ENCODE data around the gene PRPF40A. TPM values are rescaled to one million over a fixed set of nuclear protein-coding genes. Genes with fewer than 3 reads are reported as not detected.

Gene PRPF40A
- total RNA-seq, 1 donor from 2014 or later: 33.8 TPM

GRCh38 chr2:152606941-152607340, 110.3 kb downstream of the PRPF40A start:
- no peak for TF ChIP-seq CTCF (IDR thresholded peaks at IDR 0.05; ENCODE audit: borderline replicate concordance)
- no peak overlapping the region for H3K4me3 ChIP-seq
- peaks cover 9% of the 10 kb centered on the region for H3K4me1 ChIP-seq
- DNase-seq: no peak
- H3K9me3 ChIP-seq (replicated peaks): no peaks in the 10 kb centered on the region
- no peak overlapping the region for H3K27ac ChIP-seq (replicated peaks)
- H3K27me3 ChIP-seq (ENCODE audit: low read depth): no peaks in the 10 kb centered on the region
- H3K36me3 ChIP-seq: no peaks in the 10 kb centered on the region
- intact Hi-C loops (cut with micrococcal nuclease): no loop called here

GRCh38 chr2:152606081-152606480, 111.2 kb downstream of the PRPF40A start:
- H3K27ac ChIP-seq (replicated peaks): no peak overlapping the region
- H3K36me3 ChIP-seq: no peaks in the 10 kb centered on the region
- DNase-seq: no peak
- no peak for TF ChIP-seq CTCF (IDR thresholded peaks at IDR 0.05; ENCODE audit: borderline replicate concordance)
- intact Hi-C loops (cut with micrococcal nuclease): no loop called here
- peaks cover under 1% of the 10 kb centered on the region for H3K4me1 ChIP-seq
- no peaks in the 10 kb centered on the region for H3K27me3 ChIP-seq (ENCODE audit: low read depth)
- H3K9me3 ChIP-seq (replicated peaks): no peaks in the 10 kb centered on the region
- H3K4me3 ChIP-seq: no peak overlapping the region

- DNase-seq: no peak
- intact Hi-C loops (cut with micrococcal nuclease): no loop called here
- Histone ChIP-seq H3K36me3 (no peaks in the 10 kb centered on the region), H3K4me1 (peaks cover 8% of the 10 kb centered on the region), H3K4me3 (no peak overlapping the region), H3K27me3 (ENCODE audit: low read depth) (no peaks in the 10 kb centered on the region), H3K9me3 (replicated peaks) (no peaks in the 10 kb centered on the region), H3K27ac (replicated peaks) (no peak overlapping the region)
- TF ChIP-seq CTCF (IDR thresholded peaks at IDR 0.05; ENCODE audit: borderline replicate concordance): no peak
Measured at GRCh38 chr2:152603166-152603565, 114.1 kb downstream of the PRPF40A start.

- no peak for DNase-seq
- intact Hi-C loops (cut with micrococcal nuclease): no loop called here
- H3K36me3 ChIP-seq: no peaks in the 10 kb centered on the region
- peaks cover 8% of the 10 kb centered on the region for H3K4me1 ChIP-seq
- no peaks in the 10 kb centered on the region for H3K9me3 ChIP-seq (replicated peaks)
- H3K27me3 ChIP-seq (ENCODE audit: low read depth): no peaks in the 10 kb centered on the region
- TF ChIP-seq CTCF (IDR thresholded peaks at IDR 0.05; ENCODE audit: borderline replicate concordance): no peak
- H3K27ac ChIP-seq (replicated peaks): no peak overlapping the region
- no peak overlapping the region for H3K4me3 ChIP-seq
Measured at GRCh38 chr2:152602750-152603149, 114.5 kb downstream of the PRPF40A start.

Other genes starting within 250 kb of the PRPF40A start
- 5.5 TPM for gene ARL6IP6, start 1.2 kb upstream of the PRPF40A start, total RNA-seq

Measured in left ventricle myocardium inferior (tissue), 1 donor.